ENCODE measurements around the gene SLC25A6.

- TF ChIP-seq CTCF (optimal IDR thresholded peaks at IDR 0.05 in 1 of 3, IDR thresholded peaks at IDR 0.05 in 1 of 3, conservative IDR thresholded peaks at IDR 0.05 in 1 of 3; ENCODE audit: extremely low read depth in 1 of 3, insufficient read depth in 2 of 3, low read length in 3 of 3) (no peak), EZH2 (IDR thresholded peaks at IDR 0.05; ENCODE audit: low read length) (no peak)
These were observed 9.0 kb upstream of the SLC25A6 start for GRCh38 chrX:1400742-1401471.

Data from keratinocyte (primary cell).